ENCODE measurements around the gene ENG.

Gene ENG

GRCh38 chr9:127860779-127861178 lies 6.3 kb upstream of the ENG start:
- TF ChIP-seq RARB (CRISPR knock-in tag; IDR thresholded peaks at IDR 0.05): no peak
- no peak for TF ChIP-seq POU6F1 (CRISPR knock-in tag; IDR thresholded peaks at IDR 0.05; ENCODE audit: borderline replicate concordance, low read depth)
- no peak for TF ChIP-seq TCF4 (CRISPR knock-in tag; IDR thresholded peaks at IDR 0.05; ENCODE audit: borderline replicate concordance)
- TF ChIP-seq CREB5 (CRISPR knock-in tag; IDR thresholded peaks at IDR 0.05; ENCODE audit: low read depth): no peak
- TF ChIP-seq ZNF565 (CRISPR knock-in tag; conservative IDR thresholded peaks at IDR 0.05; ENCODE audit: low read depth): no peak
- no peak for TF ChIP-seq ZC3H10 (CRISPR knock-in tag; IDR thresholded peaks at IDR 0.05)
- TF ChIP-seq ZFP3 (CRISPR knock-in tag; IDR thresholded peaks at IDR 0.05): no peak
- TF ChIP-seq ZNF8 (CRISPR knock-in tag; IDR thresholded peaks at IDR 0.05): no peak
- ATAC-seq: no peak

- TF ChIP-seq ISL1 (CRISPR knock-in tag; IDR thresholded peaks at IDR 0.05): no peak
- TF ChIP-seq TSHZ2 (CRISPR knock-in tag; IDR thresholded peaks at IDR 0.05): no peak
- TF ChIP-seq CREB5 (CRISPR knock-in tag; IDR thresholded peaks at IDR 0.05; ENCODE audit: low read depth): no peak
- TF ChIP-seq SNAI2 (CRISPR knock-in tag; IDR thresholded peaks at IDR 0.05): no peak
- no peak for TF ChIP-seq POU6F1 (CRISPR knock-in tag; IDR thresholded peaks at IDR 0.05; ENCODE audit: borderline replicate concordance, low read depth)
- no peak for TF ChIP-seq GLIS3 (CRISPR knock-in tag; IDR thresholded peaks at IDR 0.05)
- TF ChIP-seq ZNF565 (CRISPR knock-in tag; conservative IDR thresholded peaks at IDR 0.05; ENCODE audit: low read depth): no peak
- TF ChIP-seq ZNF8 (CRISPR knock-in tag; IDR thresholded peaks at IDR 0.05): no peak
- no peak for TF ChIP-seq RARB (CRISPR knock-in tag; IDR thresholded peaks at IDR 0.05)
- no peak for TF ChIP-seq TOX (CRISPR knock-in tag; IDR thresholded peaks at IDR 0.05; ENCODE audit: borderline replicate concordance)
- no peak for TF ChIP-seq TCF4 (CRISPR knock-in tag; IDR thresholded peaks at IDR 0.05; ENCODE audit: borderline replicate concordance)
- no peak for TF ChIP-seq ZFP30 (CRISPR knock-in tag; IDR thresholded peaks at IDR 0.05)
- no peak for TF ChIP-seq ARNTL (CRISPR knock-in tag; IDR thresholded peaks at IDR 0.05; ENCODE audit: borderline replicate concordance, low read depth)
- no peak for TF ChIP-seq ZC3H10 (CRISPR knock-in tag; IDR thresholded peaks at IDR 0.05)
- no peak for TF ChIP-seq CSDC2 (CRISPR knock-in tag; IDR thresholded peaks at IDR 0.05)
- no peak for ATAC-seq
Measured at GRCh38 chr9:127860260-127860659, 5.8 kb upstream of the ENG start.

- TF ChIP-seq TSHZ2 (CRISPR knock-in tag; IDR thresholded peaks at IDR 0.05) (0 out of 2 replicates have a peak, but pooled peaks have one; percentile 20), ZNF565 (CRISPR knock-in tag; conservative IDR thresholded peaks at IDR 0.05; ENCODE audit: low read depth) (no peak), GLIS3 (CRISPR knock-in tag; IDR thresholded peaks at IDR 0.05) (no peak), TCF4 (CRISPR knock-in tag; IDR thresholded peaks at IDR 0.05; ENCODE audit: borderline replicate concordance) (peak; percentile 77; the same call in 1 of the 2 replicates), TOX (CRISPR knock-in tag; IDR thresholded peaks at IDR 0.05; ENCODE audit: borderline replicate concordance) (no peak), ZNF70 (CRISPR knock-in tag; IDR thresholded peaks at IDR 0.05) (no peak), ZFP3 (CRISPR knock-in tag; IDR thresholded peaks at IDR 0.05) (no peak), PPARA (CRISPR knock-in tag; IDR thresholded peaks at IDR 0.05; ENCODE audit: borderline replicate concordance) (no peak), ISL1 (CRISPR knock-in tag; IDR thresholded peaks at IDR 0.05) (no peak), ESRRG (CRISPR knock-in tag; IDR thresholded peaks at IDR 0.05) (no peak)
- ATAC-seq: no peak
Measured at GRCh38 chr9:127858041-127858512, 3.6 kb upstream of the ENG start.

Data from SK-N-SH treated with all-trans-retinoic acid at 6 μM for 48 hours (cell line).